Spleen (tissue), 7 donors: ENCODE results near the gene SAP130.

Experiments used
- CTCF ChIP-seq, 11 experiments: fragments of 200-600 bp in 7 of 11; fragments of 450-650 bp in 4 of 11; sonication (generic) in 4 of 11; IDR thresholded peaks in 8 of 11; conservative IDR thresholded peaks in 3 of 11; 1 replicate in 7 of 11; 2 replicates in 4 of 11; pipeline versions ENCODE4 v1.4.0 to v1.8.0; 2016 to 2021; ENCODE audit warnings: antibody characterized with exemption in 11 of 11, inconsistent platforms in 4 of 11, mild to moderate bottlenecking in 1 of 11
- POLR2A ChIP-seq, 3 donors: fragments of 450-650 bp; IDR thresholded peaks; one replicate each; pipeline ENCODE4 v1.5.1; 2017; ENCODE audit warnings: antibody characterized with exemption in 3 of 3, mild to moderate bottlenecking in 1 of 3
- POLR2AphosphoS5 ChIP-seq, 3 donors: sonication (generic); formaldehyde crosslinking; IDR thresholded peaks; one replicate each; pipeline ENCODE4 v1.5.1; 2017; ENCODE audit warnings: antibody characterized with exemption in 3 of 3
- donor health status: DM: no; HTN: no; CAD: no; lungs with moderate emphysema.
- donor health status: DM: no; HTN: no; CAD: no.
- donor health status: DM: no; HTN: no; CAD: no.

DNA sequence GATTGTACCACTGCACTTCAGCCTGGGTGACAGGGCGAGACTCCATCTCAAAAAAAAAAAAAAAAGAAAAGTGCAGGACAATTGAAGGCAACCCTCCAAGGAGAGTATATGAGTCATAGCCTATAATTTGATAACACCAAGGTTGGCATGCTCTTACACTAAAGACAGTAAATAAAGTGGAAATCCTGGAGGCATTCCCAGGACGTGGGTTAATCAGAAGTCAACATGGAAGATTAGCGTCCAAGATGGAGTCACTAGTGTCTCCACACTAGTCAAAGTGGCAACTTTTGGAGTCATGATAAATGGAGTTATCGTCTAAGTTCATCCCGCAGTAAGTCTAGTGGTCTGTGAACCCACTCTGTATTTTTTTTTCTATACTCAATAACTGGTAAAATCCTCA is 41.9 kb upstream of the SAP130 start:
- TF ChIP-seq CTCF (IDR thresholded peaks at IDR 0.05 in 8 of 11, conservative IDR thresholded peaks at IDR 0.05 in 3 of 11) (no peak), POLR2A (IDR thresholded peaks at IDR 0.05) (no peak), POLR2AphosphoS5 (IDR thresholded peaks at IDR 0.05) (no peak)
